IPS-11a (cell line): ENCODE measurements around the gene AKT3.
"Not testable (repeated sequence)": the region's sequence is repeated elsewhere in the genome, so short reads cannot be mapped to it uniquely, and the experiment has no call there.

Experiments used
- H3K4me3 ChIP-seq: one replicate; pipeline ENCODE4 v1.5.1; 2013; ENCODE audit warnings: low read depth, low read length, control low read depth

AKT3 gene

DNA sequence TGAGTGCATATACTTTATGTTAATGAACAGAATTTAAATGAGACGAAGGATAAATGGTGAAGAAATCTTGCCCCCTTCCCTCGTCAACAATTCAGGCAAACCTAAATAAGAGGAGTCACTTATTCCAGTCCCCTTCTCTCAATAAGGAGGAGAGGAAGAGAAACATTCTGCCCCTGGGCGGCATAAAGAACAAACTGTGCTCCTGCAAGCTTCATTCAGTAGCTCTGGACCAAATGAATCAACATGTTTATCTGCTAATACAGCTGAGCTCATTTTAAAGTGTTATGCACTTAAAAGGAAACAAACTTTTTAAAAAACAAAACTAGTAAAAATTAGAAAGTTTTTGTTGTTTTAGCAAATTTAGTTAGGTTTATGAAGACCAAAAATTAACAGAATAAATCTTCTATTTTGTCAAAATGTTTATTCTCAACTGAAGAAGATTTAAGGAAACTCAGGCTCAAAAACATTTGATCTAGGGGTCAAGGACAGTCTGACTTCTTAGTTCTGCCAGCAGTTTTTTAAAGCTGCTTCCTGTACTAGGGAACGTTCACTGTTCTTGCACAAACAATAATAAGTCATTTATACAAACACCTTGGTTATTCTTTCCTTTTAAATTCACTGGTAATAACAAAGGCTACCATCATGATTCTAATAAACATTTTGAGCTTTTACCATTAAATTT, 58.3 kb downstream of the AKT3 start:
- H3K4me3 ChIP-seq: no peak overlapping the region

DNA sequence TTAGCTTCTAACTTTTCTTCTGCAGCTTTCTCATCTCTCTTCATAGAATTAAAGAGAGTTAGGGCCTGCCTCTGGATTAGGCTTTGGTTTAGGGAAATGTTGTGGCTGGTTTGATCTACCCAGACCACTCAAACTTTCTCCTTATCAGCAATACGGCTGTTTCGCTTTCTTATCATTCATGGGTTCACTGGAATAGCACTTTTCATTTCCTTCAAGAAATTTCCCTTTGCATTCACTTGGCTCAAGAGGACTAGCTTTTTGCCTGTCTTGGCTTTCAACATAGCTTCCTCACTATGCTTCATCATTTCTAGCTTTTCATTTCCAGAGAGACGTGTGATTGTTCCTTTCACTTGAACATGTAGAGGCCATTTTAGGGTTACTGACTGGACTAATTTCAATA, 59.6 kb downstream of the AKT3 start:
- H3K4me3 ChIP-seq: no peak overlapping the region

- H3K4me3 ChIP-seq: no peak overlapping the region
These were observed 63.5 kb downstream of the AKT3 start for GRCh38 chr1:243786531-243786930.

DNA sequence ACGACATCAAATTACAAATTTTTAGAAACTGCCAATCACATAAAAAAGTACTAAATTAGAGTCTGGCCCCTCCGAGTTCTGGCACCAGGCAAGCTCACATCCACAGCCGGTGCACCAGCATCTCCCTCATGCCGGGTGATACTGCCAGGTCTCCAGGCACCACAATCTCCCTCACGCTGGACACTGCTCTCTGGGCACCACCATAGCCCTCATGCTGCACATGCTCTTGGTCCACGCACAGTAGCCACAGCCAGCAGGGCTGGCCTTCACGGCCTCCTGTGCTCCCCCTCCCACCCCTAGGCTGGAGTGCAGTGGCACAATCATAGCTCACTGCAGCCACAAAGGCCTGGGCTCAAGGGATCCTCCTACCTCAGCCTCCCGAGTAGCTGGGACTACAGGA, 65.5 kb downstream of the AKT3 start:
- H3K4me3 ChIP-seq: no peak overlapping the region

DNA sequence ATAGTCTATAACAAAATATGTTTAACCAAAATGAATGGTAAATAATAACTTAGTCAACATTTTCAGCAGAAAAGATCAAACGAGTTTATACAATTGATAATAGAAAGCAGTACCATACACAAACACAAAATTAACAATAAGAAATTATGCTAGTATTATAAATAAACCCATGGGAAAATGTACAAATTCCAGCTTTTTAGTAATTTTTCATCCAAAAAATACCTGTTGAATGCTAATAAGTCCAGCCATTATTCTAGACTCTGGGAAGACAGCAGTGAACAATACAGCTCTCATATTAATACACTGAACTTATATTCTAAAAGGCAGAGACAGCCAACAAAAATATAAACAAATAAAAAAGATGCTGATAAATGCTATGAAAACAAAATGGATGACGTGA, 66.3 kb downstream of the AKT3 start:
- H3K4me3 ChIP-seq: no peak overlapping the region

GRCh38 chr1:243772361-243773050, 77.5 kb downstream of the AKT3 start:
- H3K4me3 ChIP-seq: not testable (repeated sequence)

DNA sequence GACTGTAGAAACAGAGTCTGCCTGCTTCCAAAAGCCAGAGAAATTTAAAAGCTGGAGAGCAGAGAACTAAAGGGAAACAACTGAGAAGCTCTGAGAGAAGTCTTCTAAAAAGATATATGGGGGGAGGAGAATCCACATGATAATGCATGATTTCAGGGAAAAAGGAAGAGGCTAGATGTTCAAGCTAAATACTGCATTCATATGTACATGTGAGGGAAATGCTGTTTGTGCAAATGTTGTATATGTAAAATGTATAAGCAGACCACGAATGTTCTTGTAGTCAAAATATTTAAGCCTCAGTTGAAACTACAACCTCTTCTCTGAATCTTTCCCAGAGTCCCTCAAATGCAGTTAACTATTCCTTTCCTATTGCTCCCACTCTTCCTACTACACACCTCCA, 79.2 kb downstream of the AKT3 start:
- no peak overlapping the region for H3K4me3 ChIP-seq

DNA sequence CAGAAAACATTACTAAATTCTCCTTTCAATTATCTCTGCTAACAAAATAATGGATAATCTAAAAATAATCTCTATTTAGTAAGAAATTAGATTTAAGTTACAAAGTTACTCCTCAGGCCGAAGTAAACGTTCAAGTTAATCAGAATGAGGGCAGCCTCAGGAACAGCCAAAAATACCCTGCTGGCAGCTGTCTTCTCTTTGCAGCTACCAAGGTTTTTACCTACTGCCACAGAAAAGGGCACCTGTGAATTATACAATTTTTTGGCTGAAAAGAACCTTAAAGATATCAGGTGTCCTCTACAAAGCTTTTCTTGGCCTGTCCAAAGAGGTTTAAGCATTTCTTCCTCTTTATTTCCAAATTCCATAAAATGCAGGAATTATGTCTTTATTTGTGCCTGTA, 84.4 kb downstream of the AKT3 start:
- no peak overlapping the region for H3K4me3 ChIP-seq

DNA sequence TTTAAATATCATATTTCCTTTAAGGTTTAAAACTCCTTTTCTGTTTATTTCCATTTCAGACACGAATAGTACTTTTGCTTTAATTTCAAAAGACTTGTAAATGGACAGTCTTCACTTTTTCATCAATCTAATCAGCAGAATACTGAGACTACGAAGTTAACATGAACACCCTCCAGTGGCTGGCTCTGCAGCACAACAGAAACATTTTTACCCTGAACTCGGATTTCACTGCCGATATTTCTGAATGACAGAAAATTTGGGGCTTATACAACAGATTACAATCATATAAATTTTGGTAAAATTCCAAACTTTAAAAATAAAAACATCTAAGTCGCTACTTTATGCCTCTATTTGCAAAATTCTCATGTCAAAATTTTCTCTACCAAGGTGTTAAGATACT, 86.2 kb downstream of the AKT3 start:
- no peak overlapping the region for H3K4me3 ChIP-seq

GRCh38 chr1:243758647-243759046, 91.4 kb downstream of the AKT3 start:
- H3K4me3 ChIP-seq: no peak overlapping the region

- no peak overlapping the region for H3K4me3 ChIP-seq
These were observed 93.5 kb downstream of the AKT3 start for GRCh38 chr1:243756529-243756928.

DNA sequence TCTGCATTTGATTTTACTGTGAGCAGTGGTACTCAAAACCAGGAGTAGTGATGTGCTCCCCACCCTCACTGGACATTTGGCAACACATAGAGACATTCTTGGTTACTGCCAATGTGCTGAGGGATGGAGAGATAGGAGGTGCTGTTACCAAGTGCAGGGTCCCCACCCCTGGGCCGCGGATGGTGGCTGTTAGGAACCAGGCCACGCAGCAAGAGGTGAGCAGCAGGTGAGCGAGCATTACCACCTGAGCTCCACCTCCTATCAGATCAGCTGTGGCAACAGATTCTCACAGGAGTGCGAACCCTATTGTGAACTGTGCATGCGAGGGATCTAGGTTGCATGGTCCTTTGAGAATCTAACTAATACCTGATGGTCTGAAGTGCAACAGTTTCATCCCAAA, 95.7 kb downstream of the AKT3 start:
- no peak overlapping the region for H3K4me3 ChIP-seq

- no peak overlapping the region for H3K4me3 ChIP-seq
These were observed 98.5 kb downstream of the AKT3 start for GRCh38 chr1:243751506-243751905.

GRCh38 chr1:243748706-243749283, 101.2 kb downstream of the AKT3 start:
- H3K4me3 ChIP-seq: no peak overlapping the region

DNA sequence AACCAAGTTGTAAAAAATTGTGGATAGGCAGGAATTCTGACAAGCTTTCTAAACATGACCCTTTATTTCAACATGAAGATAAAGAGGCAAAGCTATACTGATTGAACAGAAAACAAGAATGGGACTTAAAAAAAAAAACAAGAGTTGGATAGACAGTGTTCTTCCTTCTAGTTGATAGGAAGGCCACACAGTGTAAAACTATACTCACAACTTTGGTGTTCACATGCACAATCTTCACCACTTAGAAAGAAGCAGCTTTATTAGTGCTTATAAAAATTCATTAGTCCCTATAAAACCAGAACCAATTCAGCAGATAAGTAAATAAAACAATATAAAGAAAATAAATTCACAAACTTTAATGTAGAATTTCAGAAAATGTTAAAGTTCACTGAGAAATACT, 101.8 kb downstream of the AKT3 start:
- no peak overlapping the region for H3K4me3 ChIP-seq

GRCh38 chr1:243746751-243747150, 103.3 kb downstream of the AKT3 start:
- H3K4me3 ChIP-seq: no peak overlapping the region

- H3K4me3 ChIP-seq: no peak overlapping the region
These were observed 104.7 kb downstream of the AKT3 start for GRCh38 chr1:243745356-243745755.

GRCh38 chr1:243742819-243743218, 107.2 kb downstream of the AKT3 start:
- no peak overlapping the region for H3K4me3 ChIP-seq

DNA sequence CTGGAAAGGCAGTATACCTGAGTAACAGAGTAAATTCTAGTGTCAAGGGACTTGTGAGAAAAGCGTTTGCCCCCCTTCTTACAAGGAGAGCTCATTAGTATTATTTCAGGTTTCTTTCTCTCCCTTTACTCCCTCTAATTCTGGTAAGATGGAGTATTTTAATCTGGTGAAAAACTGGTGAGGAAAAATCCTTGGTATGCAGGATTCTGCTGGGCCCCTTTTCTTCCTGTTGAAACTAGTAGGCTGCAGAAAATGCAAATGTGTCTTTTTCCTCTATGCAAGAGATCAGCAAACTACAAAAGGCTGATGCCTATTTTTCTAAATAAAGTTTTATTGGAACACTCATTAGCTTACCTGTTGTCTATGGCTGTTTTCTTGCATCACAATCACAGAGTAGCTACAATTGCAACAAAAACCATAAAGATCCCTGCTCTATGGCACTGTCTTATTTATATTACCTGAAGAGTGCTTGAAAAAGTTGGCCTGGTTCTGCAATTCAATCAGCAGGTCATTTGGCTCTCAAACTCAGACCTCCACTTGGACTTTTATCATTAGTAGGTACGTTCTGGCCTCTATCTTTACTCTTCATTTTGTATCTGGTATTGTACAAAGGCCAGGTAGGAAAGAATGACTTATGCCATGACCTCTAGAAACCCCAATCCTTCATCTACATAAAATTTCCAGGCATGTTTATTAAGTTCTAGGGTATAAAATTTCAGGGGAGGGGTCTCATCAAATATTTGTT, 109.6 kb downstream of the AKT3 start:
- H3K4me3 ChIP-seq: no peak overlapping the region

DNA sequence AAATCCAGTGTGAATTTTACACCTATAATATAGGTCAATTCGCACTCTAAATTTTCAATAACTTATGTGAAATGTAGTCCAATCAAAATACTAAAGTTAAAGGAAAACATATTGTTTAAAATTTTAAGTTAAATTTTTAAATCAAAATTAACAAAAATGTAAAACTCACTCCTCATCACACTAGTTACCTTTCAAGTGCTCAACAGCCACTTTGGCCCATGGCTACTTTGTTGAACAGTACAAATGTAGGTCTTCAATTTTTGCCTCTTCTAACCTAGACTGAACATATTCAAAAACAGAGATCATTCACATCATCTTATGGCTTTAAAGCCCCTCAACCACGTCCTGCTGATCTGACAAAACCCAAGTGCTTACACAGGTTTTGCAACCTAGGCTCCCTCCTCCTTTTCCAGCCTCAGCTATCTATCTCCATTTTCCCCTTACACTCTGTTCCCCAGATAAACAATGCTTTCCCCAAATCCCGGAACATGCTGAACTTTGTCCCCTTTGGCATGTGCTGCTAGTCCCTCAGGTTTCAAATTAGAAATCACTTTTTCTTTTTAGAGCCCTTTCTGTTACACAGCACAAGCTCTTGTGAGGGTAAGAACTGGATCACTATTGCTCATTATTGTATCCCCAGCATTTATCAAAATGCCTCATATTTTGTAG, 110.6 kb downstream of the AKT3 start:
- no peak overlapping the region for H3K4me3 ChIP-seq

DNA sequence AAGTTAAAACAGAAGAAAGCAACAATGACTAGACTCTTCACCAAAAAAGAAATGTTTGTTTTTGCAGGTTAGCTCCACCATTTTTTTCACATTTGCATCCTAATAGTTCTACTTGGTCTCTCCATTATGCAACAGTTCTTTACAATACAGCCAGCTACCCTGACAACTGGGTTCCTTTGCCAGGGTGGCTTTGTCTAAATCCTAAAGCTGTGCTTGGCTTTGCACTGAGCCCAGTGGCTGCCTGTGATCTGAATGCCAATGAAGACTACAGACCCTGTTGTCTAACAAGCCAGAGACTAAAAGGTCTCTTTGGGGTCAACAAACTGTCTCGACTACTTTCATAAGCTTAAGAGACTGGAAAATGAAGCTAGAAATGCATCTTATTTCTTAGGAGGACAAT, 112.0 kb downstream of the AKT3 start:
- H3K4me3 ChIP-seq: no peak overlapping the region
